ENCODE measurements around the gene ZKSCAN8. TPM values are rescaled to one million over a fixed set of nuclear protein-coding genes. Genes with fewer than 3 reads are reported as not detected.

ZKSCAN8 gene
- total and polyA plus RNA-seq, 2 donors (not counting 3 experiments of a cell fraction or from before 2014, with no cell fraction given): 9.4 to 19.7 TPM

- Histone ChIP-seq H3K4me2 (ENCODE audit: insufficient read depth, low read length) (peak overlapping the region; percentile 100), H3K9me1 (replicated peaks; ENCODE audit: control insufficient read depth, extremely low read depth, insufficient read depth, low read length) (no peaks in the 10 kb centered on the region), H3K9me3 (replicated peaks; ENCODE audit: control insufficient read depth, insufficient read depth, low read length) (no peaks in the 10 kb centered on the region), H3K27ac (ENCODE audit: insufficient read depth, low read depth, low read length) (no peak overlapping the region), H3K4me1 (ENCODE audit: control insufficient read depth, extremely low read depth, insufficient read depth, low read length) (peaks cover 25% of the 10 kb centered on the region), H3K9ac (replicated peaks; ENCODE audit: extremely low read depth, insufficient read depth, low read length) (peak overlapping the region; percentile 85), H3K27me3 (ENCODE audit: control insufficient read depth in 2 of 2, insufficient read depth in 2 of 2, low read length in 2 of 2) (no peaks in the 10 kb centered on the region), H3K36me3 (ENCODE audit: control insufficient read depth in 2 of 2, extremely low read depth in 1 of 2, insufficient read depth in 2 of 2, low read length in 2 of 2) (peaks cover 0 to 2% of the 10 kb centered on the region in 2 experiments), H3K4me3 (replicated peaks in 1 of 3; ENCODE audit: insufficient read depth in 1 of 3, low read depth in 1 of 3, low read length in 3 of 3) (peak overlapping the region in 1 of 3 experiments; percentile 95), H3K79me2 (ENCODE audit: control insufficient read depth, insufficient read depth, low read length) (peaks cover 43% of the 10 kb centered on the region), H2AFZ (ENCODE audit: low read depth, low read length) (no peak overlapping the region), H4K20me1 (replicated peaks; ENCODE audit: control insufficient read depth, extremely low read depth, insufficient read depth, low read length) (no peaks in the 10 kb centered on the region)
- TF ChIP-seq POLR2A (IDR thresholded peaks at IDR 0.05; ENCODE audit: low read depth, low read length): no peak
- no peak for TF ChIP-seq FOS (IDR thresholded peaks at IDR 0.05; ENCODE audit: borderline replicate concordance, insufficient read depth, low read length)
- TF ChIP-seq, protein P1, sequence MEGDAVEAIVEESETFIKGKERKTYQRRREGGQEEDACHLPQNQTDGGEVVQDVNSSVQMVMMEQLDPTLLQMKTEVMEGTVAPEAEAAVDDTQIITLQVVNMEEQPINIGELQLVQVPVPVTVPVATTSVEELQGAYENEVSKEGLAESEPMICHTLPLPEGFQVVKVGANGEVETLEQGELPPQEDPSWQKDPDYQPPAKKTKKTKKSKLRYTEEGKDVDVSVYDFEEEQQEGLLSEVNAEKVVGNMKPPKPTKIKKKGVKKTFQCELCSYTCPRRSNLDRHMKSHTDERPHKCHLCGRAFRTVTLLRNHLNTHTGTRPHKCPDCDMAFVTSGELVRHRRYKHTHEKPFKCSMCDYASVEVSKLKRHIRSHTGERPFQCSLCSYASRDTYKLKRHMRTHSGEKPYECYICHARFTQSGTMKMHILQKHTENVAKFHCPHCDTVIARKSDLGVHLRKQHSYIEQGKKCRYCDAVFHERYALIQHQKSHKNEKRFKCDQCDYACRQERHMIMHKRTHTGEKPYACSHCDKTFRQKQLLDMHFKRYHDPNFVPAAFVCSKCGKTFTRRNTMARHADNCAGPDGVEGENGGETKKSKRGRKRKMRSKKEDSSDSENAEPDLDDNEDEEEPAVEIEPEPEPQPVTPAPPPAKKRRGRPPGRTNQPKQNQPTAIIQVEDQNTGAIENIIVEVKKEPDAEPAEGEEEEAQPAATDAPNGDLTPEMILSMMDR (IDR thresholded peaks at IDR 0.05; ENCODE audit: extremely low read depth in 1 of 2, insufficient read depth in 1 of 2, low read depth in 1 of 2, low read length in 2 of 2): no peak
- no peak for TF ChIP-seq MYC (IDR thresholded peaks at IDR 0.05; ENCODE audit: low read depth, low read length)
- no peak for TF ChIP-seq POLR2AphosphoS5 (IDR thresholded peaks at IDR 0.05; ENCODE audit: insufficient read depth, low read depth, low read length)
- no peak for TF ChIP-seq GATA2 (IDR thresholded peaks at IDR 0.05; ENCODE audit: insufficient read depth, insufficient read length, low read depth, low read length)
- TF ChIP-seq, protein P2, sequence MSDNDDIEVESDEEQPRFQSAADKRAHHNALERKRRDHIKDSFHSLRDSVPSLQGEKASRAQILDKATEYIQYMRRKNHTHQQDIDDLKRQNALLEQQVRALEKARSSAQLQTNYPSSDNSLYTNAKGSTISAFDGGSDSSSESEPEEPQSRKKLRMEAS (IDR thresholded peaks at IDR 0.05; ENCODE audit: insufficient read depth, insufficient read length): no peak
- TF ChIP-seq EZH2 (IDR thresholded peaks at IDR 0.05; ENCODE audit: borderline replicate concordance, low read depth, low read length, severe bottlenecking): no peak
- no peak for TF ChIP-seq JUN (IDR thresholded peaks at IDR 0.05; ENCODE audit: borderline replicate concordance, insufficient read depth, insufficient read length, low read depth)
- CTCF ChIA-PET: interaction anchor here (2.0 kb wide), 1 partner anchor 221 kb away, joined by 16 read pairs; no protein-coding TSS in a partner anchor
- BruUV-seq (replicated peaks): no TSS peak
- intact Hi-C loops (cut with micrococcal nuclease) (loop anchor here (5.0 to 10.0 kb wide), 2 partner anchors 449 to 547 kb away; a partner anchor contains a TSS), dilution Hi-C loops (cut with MboI; ENCODE audit: extremely low pct_ligation_motif_present, low sequenced_read_pairs) (no loop called here)
- DNase-seq (ENCODE audit: low read depth, low spot score): no peak
- FAIRE-seq: no peak
- POLR2A ChIA-PET: no interaction called here
Measured at GRCh38 chr6:28135393-28135792, 6.3 kb upstream of the ZKSCAN8 start.

Measured in endothelial cell of umbilical vein (primary cell).